ENCODE results near the gene NOTCH1.
A peak's percentile ranks its signal among the peaks of the same experiment; 100 is the strongest.

The NOTCH1 gene

DNA sequence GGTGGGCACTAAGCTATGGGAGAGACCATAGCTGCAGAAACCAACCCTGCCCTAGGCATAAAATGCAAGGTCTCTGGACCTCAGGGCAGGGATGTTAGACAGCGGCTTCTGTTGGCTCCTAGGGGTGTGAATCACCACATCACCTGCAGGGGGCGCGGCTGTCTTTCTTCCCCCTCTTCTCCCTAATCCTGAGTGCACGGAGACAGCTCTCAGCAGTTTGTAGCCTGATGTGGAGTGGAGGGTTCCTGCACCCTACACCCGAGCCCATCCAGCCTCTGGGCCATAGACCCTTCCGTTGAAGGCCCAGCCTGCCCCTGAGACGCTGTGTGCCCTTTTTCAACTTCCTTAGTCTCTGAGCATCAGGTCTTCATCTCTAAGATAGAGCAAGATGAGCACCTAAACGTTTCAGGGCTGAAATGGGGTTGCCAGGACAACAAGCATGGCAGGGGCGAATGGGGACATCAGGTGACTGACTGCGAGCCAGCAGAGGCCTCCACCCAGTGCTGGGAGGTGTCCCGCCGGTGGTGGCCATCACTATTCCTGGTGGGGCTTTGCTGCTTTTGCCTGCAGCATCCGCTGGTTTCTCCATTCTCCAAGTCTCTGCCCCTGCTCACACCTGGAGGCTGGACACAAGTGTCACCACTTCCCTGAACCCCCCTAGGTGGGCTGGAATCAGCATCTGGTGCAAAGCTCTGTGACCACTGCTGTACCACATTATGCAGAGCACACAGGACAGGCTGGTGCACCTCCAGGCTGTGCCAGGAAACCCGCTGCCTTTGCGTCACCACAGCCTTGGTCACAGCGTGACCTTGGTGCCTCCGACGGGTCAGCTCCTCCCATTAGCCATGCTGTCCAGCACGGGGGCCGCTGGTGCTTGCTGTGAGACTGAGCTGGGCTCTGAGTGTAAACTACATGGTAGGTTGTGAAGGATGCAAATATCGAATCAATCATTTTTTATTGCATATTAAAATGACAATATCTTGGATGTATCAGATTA lies 60.5 kb downstream of the NOTCH1 start:
- DNase-seq (ENCODE audit: low read depth in 2 of 2) = peak; percentile 58 to 63

DNA sequence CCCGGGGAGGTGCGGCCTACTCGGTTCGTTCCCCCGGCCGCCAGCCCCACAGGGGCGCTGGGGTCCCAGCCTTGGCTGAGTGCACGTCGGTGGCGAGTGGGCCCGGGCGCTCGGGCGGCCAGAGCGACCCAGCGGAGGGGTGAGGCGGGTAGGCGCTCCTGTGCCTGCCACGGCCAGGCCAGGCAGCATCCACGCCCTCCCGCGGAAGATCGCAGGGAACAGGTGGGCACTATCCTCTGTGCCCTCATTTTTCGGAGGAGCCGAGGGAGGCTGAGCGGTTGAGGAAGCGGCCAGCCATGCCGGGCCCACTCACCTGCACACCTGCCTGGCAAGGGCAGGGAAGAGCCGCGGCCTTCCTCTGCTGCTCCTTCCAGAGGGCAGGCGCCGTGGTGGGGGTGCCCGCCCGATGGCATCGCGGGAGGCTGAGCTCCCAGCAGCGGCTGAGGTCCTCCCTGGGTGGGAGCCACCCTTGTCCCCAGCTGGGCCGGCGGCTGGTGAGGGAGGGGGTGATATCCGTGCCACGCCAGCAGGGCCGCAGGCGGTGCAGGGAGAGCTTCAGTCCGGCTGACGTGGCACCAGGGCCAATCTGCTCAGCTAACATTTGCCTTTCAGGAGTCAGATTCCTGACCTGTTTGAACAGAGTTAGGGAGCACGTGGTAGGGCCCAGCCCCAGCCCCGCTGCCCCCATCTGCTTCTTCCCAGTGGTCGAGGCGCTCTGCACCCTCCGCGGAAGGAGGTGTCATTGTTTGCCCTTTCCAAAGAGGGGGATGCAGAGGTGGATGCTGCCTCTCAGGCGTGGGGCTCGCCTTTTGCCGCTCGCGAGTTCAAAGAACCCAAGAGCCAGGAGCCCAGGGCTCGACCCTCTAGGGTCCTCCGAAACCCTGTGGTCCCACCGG lies 61.4 kb downstream of the NOTCH1 start:
- no peak for DNase-seq (ENCODE audit: low read depth in 2 of 2)

DNA sequence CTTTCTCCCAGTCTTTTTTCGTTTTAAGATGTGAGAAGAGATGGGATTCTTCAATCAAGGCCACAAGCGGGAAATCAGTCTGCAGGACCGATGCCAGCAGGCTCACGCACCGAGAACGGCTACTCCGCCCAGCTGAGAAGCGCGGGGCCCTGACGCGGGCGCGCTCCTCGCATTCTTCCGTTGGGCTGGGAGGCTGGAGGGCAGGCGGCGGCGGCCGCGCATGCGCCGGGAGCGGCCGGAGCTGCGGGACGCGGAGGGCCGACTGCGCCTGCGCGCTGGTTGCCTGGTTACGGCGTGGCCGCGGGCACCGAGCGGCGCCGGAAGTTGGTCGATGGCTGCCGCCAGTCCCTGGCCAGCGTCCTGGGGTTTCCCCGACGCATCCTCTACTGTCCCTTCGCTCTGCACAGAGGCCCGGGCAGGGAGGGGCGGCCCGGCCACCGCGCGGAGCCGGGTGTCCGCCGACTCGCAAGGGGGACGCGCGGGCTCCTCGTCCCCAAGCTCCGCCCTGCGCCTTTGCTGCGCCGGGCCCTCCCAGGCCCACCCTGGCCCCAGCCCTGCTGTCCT lies 62.2 kb downstream of the NOTCH1 start:
- peak; percentile 94 to 96 for DNase-seq (ENCODE audit: low read depth in 2 of 2)

DNA sequence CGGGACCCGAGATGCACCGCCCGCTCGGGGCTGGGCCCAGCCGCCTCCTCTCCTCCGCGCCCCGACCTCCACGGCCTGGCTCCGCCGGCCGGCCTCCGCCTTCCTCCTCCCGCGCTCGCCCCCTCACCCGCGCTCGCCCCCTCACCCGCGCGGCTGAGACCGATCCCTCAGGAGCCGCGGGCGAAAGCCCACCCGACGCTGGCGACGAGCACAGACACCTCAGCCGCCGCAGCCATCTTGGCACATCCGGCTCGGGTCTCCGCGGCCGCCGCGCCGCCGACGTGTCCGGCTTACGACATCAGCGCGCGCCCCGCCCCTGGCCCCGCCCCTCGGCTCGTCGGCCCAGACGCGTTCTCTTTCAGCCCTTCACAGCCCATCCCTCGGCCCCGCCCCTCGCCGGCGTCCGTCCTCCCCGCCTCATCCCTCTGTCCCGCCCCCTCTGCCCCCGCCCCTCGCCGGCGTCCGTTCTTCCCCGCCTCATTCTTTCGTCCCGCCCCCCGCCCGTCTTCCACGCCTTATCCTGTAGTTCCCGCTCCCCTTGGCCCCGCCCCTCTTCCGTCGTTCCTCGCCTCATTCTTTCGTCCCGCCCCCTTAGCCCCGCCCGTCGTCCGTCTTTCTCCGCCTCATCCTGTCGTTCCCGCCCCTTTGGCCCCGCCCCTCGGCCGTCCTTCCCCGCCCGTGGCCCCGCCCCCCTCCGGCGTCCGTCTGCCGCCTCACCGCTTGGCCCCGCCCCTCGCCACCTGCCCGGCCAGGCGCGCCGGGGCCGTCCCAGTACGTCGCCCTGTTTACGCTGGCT lies 62.9 kb downstream of the NOTCH1 start, which contains the start of gene SEC16A:
SEC16A (minus strand) TSS at position 248 of the 796 bp plus-strand sequence. CDS start 5,425 bp downstream, outside the sequence.
- peak; percentile 99 for DNase-seq (ENCODE audit: low read depth in 2 of 2)

DNA sequence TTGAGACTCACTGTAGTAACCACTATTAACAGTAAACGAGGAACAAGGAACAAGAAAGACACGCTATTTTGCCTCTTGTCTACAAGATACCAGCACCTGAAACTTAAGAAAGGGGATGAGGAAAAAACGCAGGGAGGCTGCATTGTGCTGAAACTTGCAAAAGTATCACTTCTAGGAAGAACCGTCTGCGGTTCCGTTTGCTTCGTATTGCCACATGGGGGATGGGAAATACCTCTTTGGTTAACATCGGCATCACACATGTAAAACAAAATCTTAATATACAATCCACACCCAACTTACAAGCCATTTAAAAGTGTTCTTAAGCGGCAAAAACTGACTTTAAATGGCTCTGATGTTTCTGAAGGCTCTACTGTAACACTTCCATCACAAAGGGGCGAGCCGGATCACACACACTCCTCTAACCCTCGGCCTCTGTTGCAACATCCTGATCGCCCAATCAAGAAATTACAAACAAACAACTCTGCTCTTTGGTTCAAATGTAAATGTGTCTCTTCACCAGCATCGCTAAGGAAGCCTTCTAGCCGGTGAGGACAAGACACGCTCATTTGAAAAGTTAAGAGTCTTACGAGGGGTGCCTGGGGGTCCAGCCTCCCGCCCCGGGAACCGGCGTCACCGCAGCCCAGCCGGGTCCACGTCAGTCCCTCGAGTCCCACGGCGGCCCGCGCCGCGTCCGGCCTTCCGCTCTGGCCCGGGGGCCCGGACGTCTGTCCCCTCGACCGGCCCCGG lies 63.6 kb downstream of the NOTCH1 start:
- DNase-seq (ENCODE audit: low read depth in 2 of 2) = no peak

DNA sequence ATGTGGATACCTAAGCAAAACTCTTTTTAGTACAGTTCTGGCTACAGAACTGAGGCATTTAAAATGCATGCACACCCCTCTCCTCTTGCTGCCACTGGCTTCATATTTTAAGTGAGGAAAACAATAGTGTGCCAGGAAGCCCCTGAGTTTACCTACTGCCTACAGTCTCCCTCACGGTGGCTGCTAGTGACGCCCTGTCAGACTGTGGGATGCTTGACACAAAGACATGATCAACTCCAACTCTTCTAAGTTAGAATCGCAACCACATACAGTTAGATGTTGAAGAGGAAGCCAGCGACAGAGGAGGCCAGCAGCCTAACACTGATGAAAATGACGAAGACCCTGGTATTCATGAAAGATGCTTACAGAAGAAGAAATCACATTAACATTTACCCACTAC lies 64.3 kb downstream of the NOTCH1 start:
- DNase-seq (ENCODE audit: low read depth in 2 of 2) = no peak

DNA sequence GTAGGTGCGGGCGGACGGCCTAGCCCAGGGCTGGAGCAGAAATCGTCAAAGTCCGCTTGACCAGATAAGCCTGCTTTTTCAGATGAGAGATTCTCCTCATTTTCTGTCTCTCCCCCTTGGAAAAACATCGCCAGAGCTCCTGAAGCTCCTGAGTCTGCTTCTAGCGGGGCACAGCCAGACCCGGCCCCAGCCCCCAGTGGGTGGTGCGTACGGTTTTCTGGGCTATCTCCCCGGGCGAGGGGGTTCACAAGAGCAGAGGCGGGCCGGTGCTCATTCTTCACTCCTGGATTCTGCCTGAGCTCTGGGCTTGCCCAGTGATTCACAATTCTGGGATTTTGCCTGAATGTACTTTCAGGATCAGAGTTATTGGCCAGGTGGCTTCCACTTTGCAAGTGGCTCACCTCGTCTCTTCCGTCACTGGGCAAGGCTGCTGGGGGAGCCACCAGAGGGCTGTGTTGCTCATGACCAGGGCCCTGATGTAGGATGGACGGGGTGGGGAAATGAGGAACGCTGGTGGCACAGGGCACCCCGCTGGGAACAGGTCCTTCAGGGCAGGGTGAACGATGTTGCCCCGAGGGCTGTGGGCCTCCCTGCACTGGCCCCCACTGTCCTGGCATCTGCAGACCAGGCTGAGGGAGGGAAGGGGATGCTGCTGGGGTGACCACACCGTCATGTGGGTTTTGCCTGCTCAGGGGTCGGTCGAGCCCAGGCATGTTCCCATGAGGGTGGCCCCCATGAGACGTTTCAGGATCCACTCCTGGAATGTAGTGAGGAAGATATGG lies 69.3 kb downstream of the NOTCH1 start:
- no peak for DNase-seq (ENCODE audit: low read depth in 2 of 2)

DNA sequence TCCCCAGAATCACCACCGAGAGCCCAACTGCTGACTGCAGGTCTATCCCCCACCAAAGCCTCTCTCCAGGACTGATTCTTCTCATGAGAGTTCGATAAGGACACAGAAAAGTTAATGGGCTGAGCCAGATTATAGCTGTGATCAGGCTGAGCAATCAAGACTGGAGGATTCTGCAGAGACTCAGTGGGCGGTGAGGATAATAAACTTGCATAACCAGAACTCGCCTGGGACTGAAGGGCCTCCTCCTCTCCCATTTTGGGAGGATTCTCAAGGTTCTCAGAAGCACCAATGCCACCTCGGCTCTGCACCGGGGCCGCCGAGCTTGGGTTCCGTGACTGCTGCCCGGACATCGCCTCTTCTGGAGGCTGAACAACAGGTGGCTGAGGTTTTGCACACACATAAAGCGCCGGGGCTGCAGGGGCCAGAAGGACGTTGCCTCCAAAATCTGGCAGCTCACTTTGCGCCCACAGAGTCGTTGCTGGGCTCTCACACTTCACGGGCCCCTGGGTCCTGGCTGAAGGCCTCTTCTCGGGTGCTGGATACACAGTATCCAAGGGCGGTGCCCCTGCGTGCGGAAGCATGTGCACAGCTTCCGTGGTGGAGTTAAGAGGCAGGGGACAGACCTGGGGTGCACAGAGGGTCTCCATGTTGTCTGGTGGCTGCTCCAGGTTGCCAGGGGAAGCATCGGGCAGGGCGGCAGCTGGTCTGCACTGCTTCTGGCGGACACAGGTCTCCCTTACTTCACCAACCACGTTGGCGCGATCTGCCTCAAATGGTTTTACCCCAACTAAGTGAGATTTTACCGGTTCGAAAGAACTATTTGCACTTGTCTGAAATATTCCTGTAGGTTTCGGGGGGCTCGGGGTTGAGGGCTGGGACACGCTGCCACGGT lies 70.6 kb downstream of the NOTCH1 start:
- DNase-seq (ENCODE audit: low read depth in 2 of 2) = no peak

DNA sequence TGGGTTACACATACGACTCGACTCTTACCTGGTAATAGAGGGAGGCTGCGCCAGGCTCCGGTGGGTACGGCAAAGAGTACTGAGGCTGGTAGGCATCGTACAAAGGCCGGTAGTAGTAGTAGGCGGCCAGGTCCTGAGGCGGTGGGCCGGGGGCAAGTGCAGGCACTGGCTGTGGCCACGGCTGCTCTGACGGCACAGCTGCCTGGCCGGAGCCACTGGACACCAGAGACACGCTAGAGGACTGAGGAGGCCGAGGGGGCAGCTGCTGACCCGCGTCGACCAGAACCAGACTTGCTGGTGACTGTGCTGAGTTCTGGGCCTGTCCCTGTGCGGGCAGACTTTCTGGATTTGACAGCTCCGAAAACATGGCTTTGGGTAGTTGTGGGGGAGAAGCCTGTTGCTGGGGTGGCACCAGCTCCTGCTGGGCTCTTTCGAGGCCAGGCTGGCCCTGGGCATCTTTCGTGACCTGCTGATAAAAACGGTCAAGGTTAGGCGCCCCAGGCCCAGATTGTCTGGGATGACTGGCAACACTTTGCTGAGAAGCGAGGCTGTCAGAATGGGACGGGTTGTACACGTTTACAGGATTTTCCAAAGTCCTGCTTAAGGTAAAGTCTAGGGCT lies 71.7 kb downstream of the NOTCH1 start:
- DNase-seq (ENCODE audit: low read depth in 2 of 2) = no peak

DNA sequence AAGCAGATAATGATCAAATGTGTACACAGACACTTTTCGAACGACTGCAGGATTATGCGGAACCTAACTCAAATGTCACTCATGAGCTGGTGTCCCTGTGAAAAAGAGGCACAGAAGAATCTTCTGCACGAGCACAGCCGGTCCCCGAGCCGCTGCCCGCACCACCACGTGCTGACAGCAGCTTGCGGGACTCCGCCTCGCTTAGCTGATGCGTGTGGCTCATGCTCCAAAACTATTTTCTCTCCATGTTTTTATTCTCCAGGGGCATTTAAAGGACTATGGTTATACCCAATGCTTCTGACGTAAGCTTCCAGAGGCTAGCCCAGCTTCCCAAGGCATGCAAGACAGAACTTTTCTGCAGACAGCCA lies 72.5 kb downstream of the NOTCH1 start:
- no peak for DNase-seq (ENCODE audit: low read depth in 2 of 2)

DNA sequence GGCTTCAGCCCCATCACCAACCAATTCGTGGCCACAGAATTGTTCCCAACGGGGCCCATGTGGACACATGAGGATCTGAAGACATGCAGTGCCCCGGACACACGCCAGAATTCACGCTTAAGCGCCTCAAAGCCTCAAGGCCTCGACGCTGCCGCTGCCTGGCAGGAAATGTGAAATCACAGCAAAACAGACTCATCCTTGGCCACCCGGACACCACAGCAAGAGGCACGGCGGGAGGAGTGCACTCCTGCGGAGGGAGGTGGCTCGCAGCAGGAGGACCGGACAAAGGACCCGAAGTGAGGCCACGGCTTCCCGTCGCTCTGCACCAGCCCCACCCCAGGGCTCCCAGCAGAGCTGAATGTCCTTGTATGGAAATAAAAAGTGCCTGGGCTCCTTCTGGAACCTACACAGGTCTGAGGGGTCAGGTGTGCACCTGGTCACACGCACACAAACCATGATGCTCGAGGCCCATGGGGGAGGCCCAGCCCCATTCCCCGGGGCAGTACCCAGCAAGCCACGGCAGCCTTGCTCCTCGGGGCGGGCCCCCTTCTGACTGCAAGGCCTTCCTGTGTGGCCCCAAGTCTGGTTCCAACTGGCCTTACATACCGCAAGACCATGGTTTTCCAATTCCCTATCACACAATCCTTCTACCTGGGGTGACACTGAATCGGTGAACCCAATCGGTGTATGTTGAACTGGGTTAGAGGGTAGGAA lies 73.1 kb downstream of the NOTCH1 start:
- DNase-seq (ENCODE audit: low read depth in 2 of 2) = no peak

DNA sequence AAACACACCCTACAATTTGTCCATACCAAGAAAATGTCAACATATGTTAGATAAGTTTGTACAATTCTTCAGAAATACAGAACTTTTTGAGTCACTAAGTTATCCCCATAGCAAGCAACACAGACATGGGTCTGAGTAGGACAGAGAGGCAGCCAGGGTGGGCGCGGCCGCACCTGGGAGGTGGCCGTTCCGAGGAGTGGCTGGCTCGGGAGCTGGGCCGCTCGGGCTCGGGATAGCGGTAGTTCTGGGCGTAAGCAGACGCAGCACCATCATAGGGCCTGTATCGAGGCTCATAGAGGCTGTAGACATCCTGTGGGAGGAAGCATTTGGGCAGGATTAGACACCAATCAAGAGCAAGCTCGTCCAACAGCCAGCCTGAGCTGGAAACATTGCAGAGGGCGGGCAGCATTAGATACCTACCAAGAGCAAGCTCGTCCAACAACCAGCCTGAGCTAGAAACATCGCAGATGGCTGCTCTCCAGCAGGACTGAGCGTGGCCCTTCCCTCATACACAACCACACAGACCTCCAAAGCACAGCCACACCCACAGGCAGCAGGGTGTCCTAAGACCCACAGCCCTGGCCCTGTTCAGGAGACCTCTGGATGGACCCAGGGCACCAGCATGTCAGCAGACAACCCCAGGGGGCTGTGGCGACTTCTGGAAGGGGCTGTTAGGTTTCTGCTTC lies 73.9 kb downstream of the NOTCH1 start:
- no peak for DNase-seq (ENCODE audit: low read depth in 2 of 2)

DNA sequence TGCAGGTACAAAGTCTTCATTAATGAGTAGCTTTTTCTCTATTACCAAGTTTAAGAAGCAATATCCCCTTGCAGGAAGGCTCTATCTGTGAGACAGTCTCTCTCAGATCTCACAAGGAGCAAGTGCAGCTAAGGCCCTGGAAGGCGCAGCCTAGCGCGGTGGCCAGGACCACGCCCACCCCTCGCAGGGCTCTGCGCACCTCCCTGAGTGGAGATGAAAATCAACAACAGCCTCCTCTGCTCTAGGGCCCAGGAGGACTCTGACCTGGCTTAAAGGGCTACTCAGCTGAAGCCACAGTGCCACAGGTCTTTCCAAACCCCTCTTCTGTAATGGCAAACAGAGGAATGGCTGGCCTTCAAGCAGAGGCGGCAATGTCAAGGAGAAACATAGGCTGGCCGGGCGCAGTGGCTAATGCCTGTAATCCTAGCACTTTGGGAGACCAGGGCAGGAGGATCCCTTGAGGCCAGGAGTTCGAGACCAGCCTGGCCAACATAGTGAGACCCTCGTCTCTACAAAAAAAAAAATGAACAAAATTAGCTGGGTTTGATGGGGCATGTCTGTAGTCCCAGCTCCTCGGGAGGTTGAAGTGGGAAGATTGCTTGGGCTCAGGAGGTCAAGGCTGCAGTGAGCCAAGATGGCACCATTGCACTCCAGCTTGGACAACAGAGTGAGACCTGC lies 74.9 kb downstream of the NOTCH1 start:
- DNase-seq (ENCODE audit: low read depth in 2 of 2) = no peak

DNA sequence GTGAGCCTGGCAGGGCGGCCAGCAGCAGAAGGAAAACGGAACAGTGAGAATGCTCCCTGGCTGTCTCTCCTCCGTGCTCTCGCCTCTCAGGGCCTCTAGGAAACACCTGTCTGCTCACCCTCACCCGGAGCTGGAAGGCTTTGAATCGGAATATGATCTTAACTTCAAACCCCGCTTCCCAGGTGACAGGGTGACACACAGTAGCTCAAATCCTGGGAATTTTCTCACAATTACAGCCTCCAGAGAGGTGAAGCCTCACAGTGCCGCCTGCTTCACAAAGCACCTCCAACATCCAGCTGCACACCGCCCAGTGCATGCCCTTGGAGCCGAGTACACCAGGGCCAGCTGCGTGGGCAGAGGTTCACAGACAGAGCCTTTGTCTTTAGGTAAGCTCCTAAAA lies 75.5 kb downstream of the NOTCH1 start:
- no peak for DNase-seq (ENCODE audit: low read depth in 2 of 2)

DNA sequence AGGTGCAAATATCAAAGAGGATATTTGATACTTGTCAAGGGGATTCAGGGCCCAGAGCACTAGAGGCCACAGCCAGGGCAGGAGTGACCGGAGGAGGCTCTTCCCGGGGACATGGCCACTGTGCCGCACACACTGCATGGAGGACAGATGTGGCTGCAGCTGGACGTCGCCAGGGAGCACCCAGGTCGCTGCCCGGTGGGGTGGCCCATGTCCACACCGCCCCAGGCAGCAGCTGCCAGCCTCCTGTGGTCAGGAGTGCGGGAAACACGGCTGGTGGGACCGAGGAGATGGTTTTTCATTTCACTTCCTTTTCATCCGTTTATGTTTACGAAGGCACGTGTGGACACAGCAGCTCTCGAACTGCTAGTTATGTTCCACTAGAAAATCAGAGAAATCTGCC lies 78.1 kb downstream of the NOTCH1 start:
- no peak for DNase-seq (ENCODE audit: low read depth in 2 of 2)

DNA sequence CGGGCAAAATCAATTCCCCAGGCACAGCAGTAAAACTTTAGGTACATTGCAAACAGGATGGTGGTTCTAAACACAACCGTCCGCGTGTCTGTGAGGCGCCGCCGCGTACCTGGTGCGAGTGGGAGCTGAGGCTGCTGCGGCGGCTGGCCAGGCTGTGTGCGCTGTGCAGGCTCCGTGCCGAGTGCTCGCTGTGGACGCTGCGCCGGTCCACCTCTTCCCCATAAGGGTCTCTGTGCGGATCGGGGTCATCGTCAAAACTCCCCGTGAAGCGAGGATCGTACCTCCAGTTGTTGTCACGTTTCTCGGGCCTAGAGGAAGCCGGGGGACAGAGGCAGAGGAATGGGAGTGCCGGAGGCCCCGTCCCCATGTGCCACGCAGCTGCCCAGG lies 79.7 kb downstream of the NOTCH1 start:
- DNase-seq (ENCODE audit: low read depth in 2 of 2) = no peak
